ENCODE results near the gene ELAVL4.
"Not testable (repeated sequence)": the region's sequence is repeated elsewhere in the genome, so short reads cannot be mapped to it uniquely, and the experiment has no call there.

ELAVL4 gene

DNA sequence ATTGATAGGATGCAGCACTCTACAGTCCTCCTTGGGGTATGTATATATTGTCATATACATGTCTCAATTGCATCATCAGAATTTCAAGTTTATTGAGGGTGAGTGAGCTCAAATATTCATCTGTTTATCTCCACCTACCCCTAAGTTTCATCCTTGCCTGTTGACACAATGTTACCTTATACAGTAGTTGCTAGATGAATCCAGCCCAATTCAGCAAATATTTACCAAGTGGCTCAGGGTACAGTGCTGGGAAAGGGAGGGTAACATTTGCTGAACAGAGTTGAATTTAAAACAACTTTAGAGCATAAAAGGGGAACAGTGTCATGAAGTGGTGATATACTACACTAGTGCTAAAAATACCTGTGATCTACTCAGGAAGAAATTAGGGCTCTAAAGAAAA lies 14.4 kb downstream of the ELAVL4 start:
- no peak for DNase-seq (ENCODE audit: low read depth, low spot score)

DNA sequence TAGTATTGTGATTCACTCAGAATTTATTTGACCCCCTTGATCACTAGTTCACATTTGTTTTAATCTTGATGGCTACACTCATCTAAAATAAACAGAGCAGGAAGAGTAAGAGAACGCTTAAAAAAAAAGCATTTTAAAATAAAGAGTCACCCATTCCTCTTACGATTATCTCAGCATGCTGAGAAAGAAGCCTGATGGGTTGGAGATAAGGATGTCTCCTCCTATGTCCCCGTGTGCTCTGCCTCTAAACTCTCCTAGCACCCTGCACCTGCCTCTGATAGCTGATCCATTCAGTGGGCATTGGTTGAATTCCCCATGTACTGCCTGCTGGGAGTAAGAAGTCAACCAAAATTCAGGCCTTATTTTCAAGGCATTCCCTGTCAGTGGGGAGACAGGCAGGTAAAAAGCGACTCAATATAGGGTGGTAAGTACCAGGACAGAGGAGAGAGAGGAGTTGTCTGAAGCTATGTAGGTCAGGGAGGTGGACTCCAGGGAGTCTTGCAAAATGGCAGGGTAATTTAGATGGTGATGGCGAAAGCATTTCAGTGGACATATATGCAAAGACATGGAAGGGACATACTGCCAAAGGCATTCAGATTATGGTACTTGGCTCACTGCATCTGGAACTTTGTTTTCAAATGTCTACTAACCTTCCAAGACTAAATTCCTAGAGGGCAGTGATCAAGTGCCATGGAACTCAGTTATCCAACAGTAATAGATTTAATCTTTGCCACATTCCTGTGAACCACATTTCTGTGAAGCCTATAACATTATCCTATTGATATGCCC lies 18.4 kb downstream of the ELAVL4 start:
- no peak for DNase-seq (ENCODE audit: low read depth, low spot score)

DNA sequence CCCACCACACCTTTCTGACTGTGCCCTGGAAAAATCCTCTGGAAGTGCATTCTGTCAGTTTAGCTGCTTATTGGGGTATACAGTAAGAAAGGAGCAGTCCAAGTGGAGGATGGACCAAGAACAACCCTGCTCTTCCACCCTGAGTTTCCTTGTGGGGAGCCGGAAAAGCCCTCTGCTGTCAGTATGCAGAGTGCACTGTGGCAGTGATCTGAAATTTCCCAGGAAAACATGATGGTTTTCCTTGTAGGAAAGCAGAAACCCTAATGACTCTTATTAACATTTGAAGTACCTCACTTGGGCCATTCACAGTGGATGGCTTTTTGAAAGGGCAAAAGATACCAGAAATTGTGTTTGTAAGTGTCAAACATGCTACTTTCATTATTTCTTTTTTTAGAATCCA lies 20.5 kb downstream of the ELAVL4 start:
- no peak for DNase-seq (ENCODE audit: low read depth, low spot score)

DNA sequence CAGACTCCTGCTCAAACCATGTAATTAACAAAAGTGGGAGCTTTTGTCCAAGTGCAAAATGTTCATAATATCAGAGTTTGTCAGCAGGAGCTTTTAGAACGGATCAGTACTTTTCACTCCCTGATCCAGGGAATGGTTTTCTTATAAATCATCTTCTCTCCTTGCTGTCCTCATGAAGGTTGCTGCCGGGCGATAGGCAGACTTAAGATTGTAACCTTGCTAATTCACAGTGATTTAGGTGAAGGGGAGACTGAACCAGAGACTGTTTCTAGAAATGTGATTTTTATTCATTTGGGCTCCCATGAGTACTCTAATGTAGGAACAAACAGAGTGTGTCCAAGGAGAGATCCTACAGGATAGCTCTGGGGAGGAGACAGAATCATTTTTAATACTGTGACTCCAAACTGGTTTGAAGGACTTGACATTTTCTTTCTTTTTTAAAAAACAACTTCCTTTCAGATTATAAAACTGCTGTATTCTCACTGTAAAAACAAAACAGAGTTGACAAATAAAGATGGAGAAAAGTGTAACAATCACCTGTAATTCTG lies 23.7 kb downstream of the ELAVL4 start:
- no peak for DNase-seq (ENCODE audit: low read depth, low spot score)

DNA sequence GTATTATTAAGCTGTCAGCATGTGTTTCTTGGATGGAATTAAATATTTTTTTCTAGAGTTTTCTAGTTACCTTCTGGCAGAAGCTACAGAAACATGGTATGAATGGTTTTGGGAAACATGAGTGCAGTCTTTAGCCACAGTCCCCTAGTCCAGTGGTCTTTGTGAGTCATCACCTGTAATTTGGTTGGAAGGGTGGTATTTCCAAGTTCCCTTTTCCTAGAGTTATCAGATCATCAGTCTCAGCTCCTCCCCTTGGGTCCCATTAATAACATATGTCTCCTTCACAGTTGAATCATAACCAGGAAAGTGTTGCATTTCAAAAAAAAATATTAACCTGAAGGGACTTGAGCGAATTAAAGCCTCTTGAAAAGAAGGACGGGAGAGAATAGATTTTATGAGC lies 27.0 kb downstream of the ELAVL4 start:
- no peak for DNase-seq (ENCODE audit: low read depth, low spot score)

DNA sequence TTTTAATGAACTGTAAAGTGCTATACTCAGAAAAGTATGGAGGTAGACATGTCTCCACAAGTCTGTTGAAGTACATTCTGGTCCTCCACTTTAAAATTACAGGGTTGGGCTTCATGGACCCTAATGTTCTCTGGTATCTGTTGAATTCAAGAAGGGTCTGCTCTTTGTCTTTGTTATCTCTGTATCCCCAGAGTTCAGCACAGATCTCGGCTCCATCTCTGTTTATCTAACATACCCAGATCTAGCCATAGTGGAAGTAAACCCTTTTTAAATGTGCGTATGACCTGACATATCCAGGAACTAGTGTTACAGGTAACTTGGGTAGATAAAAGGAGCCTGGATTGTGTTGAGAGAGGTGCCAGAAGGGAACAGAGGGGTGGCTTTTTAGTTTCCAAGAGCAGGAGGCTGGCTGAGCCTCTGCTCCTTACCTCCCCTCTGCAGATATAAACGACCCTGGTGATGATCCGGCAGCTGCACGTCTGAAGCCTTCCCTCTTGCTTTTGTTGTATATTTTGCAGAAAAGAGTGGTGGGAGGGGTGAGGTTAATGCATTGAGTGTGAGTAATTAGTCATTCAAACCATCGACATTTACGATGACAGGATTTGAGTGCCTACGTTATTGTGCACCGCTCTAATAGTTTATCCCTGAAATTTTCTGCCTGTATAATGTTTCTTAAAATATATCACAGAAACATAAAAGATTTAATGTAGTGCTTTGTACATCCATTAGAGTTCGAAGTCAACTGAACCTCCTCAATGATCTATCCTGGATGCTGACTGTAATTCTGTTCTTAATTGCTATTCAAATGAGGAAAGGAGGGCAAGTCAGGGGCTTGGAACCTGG lies 30.8 kb downstream of the ELAVL4 start:
- DNase-seq (ENCODE audit: low read depth, low spot score), result no peak

DNA sequence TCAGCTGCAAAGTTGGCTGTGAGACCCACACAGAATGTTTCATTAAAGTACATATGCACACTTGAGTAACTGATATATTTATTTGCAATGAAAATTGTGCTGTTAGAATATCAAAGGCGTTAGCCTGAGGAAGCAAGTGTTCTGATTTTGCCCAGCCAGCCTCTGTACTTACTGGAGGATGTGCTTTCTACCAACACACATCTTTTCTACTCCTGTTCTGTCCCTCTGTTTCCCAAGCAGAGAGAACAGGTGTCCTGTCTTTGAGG lies 31.4 kb downstream of the ELAVL4 start:
- no peak for DNase-seq (ENCODE audit: low read depth, low spot score)

DNA sequence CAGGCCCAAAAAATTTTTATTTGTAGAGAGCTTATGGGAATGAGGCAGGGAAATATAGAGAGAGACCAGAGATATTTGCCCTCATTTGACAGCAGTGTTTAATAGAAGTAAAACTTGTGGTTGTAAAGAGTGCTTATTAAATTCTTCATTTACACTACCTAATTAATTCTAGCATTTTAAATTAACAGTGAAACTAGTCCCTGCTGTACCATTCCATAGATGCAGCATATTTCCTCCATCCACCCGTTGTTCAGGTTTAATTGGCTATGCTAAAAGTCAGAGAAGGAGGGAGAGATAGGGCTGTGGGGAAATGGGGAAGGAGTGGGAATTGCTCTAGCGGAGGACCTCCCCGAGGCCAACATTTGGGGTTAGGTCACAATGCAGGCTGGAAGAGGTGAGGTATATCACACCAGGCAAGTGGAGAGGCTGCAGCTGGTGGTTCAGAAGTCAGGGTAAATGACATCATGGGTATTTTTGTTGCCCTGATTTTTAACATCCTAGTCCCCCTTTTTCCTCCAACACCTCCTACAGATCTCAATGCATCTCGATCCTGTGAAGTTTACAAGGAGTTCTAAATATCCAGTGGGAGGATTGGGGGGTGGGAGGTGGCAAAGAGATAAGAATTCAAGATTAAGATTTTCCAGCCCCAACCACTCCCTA lies 38.6 kb downstream of the ELAVL4 start:
- DNase-seq (ENCODE audit: low read depth, low spot score), result no peak

DNA sequence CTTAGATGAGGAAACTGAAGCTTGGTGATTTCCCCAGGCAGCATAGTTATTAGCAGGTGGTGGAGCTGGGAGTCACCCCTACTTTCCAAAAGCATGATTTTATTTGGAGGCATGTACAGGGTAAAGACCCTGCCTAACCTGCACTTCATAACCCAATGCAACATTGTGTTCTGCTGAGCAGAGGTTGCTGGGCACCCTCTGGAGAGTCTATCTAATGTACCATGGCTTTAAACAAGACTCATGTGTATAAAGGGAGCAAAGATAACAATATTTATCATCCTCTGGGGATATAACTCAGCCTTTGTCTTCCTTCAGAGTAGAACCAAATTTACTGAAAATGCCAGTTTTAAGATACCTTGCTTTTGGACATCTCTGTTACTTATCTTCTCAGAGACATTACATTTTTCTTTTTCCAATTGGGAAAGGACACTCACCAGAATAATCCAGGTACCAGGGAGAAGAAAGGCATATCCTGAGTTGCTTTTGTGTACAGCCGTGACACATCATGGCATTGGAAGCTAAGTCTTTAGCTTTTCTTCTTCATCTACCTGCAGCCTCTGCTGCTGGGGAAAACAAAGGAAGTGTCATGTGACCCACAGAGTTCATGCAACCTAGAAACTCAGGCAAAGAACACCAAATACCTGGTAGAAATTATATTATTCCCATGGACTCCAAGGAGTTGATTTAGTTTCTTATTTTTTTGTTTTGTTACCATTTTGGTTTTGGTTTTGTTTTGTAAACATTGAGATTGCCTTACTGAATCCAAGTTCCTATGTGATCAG lies 39.6 kb downstream of the ELAVL4 start:
- DNase-seq (ENCODE audit: low read depth, low spot score), result no peak

DNA sequence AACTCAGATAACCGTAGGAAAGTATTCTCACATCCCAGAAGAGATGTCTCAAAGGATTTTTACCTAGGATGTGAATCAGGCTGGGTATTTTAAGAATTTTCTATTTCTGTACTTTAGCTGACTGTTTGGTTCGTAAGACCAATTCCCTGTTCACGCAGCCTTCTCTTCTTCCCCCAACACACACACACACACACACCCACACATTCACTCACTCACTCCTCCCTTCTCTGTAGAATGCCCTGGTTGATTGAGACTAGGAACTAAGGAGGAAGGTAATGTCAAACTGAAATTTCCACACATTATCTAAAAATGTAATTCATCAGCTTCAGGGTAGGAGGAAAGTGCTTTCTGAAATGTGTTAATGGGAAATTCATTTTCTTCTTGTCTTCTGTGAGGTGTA lies 43.5 kb downstream of the ELAVL4 start:
- DNase-seq (ENCODE audit: low read depth, low spot score), result no peak

DNA sequence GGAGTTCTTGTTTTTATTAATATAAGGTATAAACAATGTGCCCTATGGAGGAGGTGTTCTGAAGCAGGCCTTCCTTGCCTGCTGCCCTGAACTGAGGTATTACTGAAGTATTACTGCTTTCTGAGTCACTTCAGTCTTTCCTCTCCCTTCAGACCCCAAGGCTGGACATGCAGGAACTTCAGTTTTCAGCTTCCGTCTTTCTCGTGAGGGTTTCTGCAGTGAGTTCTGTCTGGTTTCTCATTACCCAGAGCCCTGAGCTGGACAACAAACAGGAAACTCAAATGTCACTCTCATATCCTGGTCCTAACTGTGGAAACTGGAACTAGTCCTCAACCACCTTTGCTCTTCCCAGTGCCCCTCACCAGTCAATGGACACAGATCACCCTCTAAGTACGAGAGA lies 46.8 kb downstream of the ELAVL4 start:
- no peak for DNase-seq (ENCODE audit: low read depth, low spot score)

DNA sequence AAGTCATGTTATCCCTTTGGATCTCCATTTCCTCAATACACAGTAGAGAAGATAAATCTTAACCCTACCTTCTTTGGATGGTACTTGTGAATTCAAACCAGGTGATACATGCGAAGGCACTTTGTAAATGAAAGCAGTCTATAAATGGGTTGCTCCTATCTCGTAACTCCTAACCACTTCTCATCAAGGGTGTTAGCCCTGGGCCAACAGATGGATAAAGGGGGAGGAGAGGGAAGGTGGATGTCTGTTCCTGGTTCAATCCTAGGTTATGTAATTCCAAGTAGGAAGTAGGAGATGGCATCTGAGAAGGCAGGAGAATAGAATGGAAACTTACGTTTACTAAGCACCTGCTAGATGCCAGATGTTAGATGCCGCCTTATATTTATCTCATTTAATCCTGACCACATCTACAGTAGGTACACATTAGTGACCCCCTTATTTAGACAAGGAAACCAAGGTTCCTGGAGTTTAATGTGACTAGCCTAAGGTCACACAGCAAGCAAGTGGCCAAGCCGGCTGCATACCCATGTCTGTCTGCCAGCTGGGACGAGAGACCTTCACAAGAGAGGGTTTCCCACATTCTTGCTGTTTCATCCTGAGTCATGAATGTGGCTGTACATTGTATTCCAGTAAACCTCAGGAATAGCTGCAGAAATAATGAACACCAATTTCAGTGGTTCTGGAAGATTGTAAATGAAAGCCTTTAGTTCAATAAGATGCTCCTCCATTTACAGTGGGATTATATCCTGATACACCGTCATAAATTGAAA lies 47.7 kb downstream of the ELAVL4 start:
- no peak for DNase-seq (ENCODE audit: low read depth, low spot score)

DNA sequence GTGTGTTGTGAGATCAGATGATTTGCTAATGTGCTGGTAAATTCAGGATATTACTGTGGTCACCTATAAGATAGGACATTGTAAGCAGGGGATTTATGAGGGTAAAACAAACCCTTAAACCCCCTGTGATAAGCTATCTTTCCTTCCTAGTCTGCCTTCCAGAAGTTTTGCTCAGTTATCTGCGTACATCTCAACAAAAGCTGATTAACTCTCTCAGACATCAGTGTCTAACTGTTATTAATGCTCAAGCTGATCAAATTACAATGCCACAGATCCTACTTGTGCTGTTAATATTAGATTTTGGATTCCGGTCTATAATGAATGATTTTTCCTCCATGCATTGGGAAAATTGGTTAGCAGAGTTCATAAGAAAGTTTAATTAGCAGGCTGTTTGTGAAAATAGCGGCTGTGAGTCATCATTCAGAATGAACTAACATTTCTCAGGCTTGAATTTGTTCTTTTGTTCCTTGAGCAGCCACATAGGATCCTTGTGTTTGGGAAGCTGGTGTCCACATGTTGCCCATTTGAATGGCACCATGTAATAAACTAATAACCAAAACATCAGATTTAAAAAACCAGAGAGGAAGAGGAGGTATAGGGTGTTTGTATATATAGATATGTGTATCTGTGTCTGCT lies 48.7 kb downstream of the ELAVL4 start:
- DNase-seq (ENCODE audit: low read depth, low spot score), result no peak

DNA sequence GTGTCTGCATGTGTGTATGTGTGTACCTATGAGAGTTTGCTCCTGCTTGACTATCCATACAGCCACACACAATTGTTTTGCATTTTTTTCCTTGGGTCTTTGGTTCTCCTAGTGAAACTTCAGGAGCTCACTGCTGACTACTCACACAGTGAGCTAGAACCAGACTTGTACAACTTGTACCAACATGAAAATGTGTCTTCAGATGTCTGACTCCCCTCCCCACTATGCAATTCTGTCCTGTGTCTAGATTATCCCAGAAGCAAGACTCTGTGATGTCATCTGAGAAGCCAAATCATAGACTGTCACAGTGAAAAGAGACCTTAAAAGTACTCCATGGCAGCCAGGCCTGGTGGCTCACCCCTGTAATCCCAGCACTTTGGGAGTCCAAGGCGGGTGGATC lies 49.7 kb downstream of the ELAVL4 start:
- no peak for DNase-seq (ENCODE audit: low read depth, low spot score)

DNA sequence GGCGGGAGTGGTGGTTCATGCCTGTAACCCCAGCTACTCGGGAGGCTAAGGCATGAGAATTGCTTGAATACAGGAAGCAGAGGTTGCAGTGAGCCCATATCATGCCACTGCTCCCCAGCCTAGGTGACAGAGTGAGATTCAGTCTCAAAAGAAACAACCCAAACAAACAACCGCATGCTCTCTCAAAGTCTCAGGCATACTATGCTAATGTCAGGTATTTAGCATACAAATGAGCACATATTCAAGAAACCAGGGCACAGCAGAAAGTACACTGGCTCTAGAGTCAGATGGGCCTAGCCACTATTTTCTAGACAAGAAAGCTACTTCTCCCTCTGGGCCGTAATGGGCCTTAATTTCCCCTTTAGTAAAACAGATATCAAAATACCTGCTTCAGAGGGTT lies 55.0 kb downstream of the ELAVL4 start:
- no peak for DNase-seq (ENCODE audit: low read depth, low spot score)

DNA sequence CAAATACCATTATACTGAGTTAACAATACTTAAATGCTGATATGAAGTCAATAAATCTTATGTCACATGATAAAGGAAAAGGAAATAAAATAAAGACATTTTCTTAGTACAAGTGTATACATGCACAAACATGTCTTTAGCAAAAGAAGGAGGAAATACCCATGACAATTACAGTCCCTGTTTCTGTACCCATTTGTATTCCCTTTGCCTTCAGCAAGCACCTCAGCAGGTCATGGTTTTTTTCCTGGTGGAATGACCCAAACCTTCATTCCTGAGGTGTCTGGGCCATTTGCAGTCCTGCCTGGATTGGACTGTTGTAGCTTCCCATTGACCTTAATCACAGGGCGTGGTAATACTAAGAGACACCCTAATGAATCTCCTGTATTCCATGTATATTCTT lies 57.6 kb downstream of the ELAVL4 start:
- DNase-seq (ENCODE audit: low read depth, low spot score), result not testable (repeated sequence)

DNA sequence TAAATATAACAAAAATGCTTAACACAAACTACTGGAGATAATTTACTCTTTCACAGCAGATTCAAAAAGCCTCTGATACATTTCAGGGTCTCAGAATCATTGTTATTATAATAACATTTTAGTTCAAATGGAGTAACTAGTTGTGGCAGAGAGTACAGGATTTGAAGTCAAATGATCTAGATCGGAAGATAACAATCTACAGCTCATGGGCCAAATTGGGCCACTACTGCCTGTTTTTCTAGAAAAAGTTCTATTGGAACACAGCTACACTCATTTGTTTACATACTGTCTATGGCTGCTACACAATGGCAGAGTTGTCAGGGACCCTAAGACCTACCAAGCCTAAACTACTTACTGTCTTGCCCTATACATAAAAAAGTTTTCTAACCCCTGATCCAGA lies 63.6 kb downstream of the ELAVL4 start:
- DNase-seq (ENCODE audit: low read depth, low spot score), result no peak

DNA sequence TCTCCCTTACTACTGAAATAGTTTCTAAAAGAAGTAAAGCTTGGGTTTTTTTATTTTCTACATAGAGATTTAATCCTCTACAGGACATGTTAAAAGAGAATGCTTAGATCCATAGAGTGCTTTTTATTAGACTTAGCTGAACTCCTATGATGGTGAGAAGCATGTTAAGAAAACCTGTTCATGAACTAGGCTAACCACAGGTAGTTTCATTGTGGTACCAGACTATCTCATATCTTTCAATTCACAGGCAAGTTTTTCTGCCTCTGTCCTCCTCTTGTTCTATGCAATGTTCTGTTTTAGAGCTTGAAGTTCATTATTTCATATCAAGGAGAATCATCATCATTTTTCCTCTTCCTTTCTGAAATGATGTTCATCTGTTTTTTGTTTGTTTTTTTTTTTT lies 65.4 kb downstream of the ELAVL4 start:
- DNase-seq (ENCODE audit: low read depth, low spot score), result no peak

DNA sequence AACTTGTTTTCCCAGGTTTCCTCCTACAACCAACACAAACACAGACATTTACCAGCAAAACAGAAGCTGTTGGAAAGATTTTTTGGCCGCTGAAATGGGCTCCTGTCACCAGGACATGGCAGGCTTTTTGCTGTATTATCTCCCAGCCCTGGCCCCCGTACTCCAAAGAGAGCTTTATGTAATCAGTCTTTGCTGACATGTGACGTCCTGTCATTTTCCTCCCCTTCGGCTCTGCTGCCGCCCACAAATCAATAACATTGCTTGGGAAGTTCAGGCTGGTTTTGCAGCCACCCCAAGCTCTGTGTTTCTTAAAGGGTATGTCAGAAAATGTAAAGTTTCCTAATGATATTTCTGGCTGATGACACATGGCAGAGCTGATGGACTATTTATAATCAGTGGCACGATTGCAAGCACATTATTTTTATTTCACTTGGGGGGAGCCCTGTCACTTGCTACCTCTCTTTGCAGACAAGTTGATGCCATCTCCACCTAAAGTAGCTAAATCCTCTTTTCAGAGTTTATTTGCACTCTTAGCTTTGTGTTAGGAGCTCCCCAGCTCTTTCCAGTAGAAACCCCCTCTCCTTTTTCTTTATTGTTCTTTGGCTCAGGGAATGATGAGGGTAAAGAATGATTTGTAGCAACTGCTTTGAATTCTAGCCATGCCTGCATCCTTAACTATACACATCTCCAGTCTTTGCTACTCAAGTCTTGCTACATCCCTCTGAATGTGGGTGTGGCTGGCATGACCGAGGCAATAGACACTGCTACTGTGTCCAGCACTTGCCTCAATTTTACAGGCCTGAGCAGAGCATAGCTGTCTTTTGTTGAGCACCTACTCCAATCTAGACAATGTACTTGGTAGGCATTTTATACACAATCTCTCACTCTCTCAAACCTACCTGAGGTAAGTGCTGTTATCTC lies 67.3 kb downstream of the ELAVL4 start:
- DNase-seq (ENCODE audit: low read depth, low spot score), result no peak

All from activated CD4-positive, CD25-positive, alpha-beta regulatory T cell treated with anti-CD3 and anti-CD28 coated beads, Interleukin-2, amount 50 U/mL, for 16 hours (primary cell).